Activated CD4-positive, alpha-beta T cell treated with anti-CD3 and anti-CD28 coated beads, Interleukin-2, amount 50 U/mL, for 24 hours (primary cell): ENCODE measurements around the gene BICC1.

ENCODE experiments used
- DNase-seq, 2 donors: peaks; one replicate each; pipeline ENCODE4 v3.0.0-alpha.2; 2020; ENCODE audit warnings: low read depth in 1 of 2, low spot score in 1 of 2

BICC1 gene

DNA sequence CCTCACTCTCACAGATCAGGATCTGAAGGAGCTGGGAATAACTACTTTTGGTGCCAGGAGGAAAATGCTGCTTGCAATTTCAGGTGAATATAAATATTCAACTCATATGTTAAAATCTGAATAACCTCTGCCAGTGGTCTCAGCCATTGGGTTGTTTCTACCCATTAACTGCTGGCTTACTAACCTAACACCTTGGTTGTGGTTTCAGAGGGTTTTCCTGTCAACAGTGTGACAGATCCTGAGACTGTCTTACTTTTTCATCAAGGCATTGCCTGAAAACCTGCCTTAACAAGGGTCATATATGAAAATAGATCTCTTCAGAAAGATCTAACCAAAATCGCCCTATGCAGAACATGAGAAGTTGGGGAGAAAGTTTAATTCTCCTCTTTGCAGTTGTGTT is 307.7 kb downstream of the BICC1 start:
- no peak for DNase-seq

DNA sequence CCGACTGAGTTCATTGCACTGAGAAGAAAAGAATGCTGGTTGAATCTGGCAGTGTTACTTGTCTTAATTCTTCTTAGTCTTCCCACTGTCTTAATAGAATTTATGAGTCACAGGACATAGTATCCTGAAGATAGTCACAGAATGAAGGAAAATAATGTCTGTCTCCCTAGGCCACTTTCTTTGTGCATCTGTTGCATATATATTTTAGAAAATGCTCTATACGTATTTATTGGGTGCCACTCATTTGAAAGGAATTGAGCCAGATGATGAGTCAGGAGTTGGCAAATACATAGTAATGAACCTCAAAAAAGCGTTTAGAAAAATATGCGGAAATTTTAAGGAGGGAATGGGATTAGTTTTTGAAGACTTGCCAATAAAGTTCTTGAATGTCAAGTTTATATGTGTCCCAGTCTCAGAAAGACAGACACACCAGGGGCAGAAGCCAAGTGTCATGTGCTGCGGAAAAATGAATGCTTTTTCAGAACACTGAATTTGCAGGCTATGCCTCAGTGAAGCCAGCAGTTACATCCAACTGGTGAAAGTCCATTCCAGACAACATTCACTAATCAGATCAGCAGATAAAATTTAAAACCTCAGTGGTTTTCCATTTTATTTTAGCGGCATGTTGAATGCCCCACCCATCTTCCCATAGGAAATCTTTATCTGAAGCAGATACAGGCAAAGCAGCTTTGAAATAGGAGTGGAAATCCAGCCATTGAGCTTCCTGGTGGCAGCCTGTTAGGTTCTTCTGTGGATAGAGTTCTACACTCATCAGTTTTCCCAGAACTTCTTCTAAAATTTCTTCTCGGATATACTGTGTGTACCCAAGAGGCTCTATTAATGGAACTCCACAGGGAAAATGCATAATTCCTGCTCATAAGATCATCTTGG is 308.4 kb downstream of the BICC1 start:
- no peak for DNase-seq

DNA sequence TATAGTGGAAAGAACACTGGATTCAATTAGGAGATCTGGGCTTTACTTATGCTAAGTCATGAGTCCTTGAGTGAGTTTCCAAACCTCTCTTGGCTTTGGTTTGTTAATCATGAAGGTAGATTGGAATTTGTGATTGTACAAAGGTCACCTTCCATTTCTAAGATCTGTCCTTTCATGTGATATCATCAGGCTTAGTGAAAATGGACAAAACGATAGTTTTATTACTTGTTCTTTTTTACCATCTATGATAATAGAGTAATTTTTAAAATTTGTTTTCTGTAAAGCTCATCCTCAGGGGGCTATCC is 309.0 kb downstream of the BICC1 start:
- no peak for DNase-seq

DNA sequence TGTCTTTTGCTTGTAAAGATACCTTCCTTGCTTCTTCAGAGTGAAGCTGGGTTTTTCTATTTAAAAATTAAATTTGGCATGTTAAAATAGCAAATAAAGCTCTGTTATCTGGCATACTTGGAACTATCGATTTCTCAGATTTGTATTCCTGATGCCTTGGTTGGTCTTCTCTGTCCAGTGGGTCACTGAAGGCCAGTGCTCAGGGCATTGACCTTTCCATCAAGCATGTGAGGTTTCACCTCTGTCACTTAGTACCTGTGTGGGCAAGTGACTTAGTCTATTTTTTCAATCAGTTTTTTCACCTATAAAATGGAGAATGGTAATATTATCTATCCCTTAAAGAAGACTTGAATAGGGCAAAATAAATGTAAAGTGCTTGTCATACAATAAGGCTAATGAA is 311.3 kb downstream of the BICC1 start:
- DNase-seq = no peak

DNA sequence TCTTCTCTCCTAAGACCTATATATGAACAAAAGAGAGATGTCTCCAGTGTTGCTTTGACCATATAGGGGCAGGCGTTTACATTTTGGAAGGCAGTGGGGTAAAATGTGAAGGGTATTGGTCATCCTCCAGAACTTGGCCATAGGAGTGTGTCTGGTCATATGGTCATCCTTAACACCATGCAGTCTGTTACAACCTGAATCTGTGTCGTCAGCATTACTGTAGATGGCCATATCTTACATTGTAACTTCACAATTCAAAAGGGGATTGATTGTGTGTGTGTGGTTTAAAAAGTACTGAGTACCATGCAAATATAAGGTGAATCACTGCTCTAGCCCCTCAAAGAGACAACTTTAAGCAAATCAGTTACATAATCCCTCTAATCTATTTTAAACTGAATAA is 311.7 kb downstream of the BICC1 start:
- DNase-seq = no peak

DNA sequence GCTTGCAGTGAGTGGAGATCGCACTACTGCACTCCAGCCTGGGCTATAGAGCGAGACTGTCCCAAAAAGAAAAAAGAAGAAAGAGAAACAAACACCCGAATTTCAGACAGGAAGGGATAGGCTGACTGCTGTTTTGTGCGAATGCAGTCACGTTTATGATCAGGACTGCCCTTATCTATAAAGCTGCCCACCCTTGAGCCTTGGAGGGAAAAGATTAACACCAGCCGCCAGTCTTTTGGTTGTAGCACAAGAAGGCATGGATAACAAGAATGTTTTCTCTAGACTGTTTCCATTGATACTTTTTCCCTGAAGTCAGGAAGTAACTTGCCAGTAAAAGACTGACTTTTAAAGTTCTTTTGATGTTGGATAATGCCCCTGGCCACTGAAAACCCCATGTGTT is 314.0 kb downstream of the BICC1 start:
- no peak for DNase-seq

DNA sequence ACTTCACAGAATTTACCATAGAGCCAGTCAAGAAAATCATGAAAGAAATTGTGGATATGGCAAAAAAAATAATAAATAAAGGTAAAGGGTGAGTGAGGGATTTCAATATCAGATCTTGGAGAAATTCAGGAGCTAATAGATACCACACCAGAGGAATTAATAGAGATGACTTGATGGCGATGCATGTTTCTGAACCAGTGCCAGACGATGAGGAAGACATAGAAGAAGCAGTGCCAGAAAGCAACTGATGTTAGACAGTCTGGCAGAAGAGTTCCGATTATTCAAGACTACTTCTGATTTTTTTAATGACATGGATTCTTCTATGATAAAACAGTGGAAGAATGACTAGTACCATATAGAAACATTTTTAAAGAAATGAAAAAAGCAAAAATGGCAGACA is 314.7 kb downstream of the BICC1 start:
- no peak for DNase-seq

DNA sequence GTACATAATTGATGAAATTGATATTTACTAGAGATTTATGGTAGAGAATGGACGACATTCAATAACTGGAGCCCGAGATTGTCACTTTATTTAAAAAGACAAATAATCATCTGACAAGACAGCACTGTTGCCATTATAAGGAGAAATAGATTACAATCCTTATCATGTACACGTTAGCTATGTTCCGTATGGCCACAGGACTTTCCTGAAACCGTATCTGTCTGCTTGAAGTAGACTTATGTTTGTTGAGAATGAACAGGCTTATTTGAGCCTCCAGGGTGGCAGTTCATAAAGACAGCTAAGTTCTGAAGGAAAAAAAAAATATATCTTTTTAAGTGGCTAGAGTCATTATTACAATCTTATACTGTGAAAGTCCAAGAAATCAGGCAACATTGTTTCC is 317.2 kb downstream of the BICC1 start:
- DNase-seq = no peak

DNA sequence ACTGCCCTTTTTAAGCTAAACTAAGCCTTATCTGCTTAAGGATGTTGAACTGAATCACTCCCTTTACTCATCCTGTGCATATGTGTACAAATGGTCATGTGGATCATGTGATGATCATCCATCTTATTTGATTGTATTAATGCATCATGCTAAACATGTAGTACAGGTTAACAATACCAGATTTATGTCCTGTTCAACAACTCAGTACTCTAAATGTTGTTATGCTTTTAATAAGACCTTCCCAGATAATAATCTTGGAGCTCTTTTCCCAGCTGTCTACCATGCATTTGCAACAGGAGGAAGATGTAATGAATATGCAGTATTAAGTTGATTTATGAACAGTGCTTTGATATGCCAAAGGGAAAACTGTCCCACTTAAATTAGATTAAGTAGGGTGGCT is 318.0 kb downstream of the BICC1 start:
- no peak for DNase-seq

DNA sequence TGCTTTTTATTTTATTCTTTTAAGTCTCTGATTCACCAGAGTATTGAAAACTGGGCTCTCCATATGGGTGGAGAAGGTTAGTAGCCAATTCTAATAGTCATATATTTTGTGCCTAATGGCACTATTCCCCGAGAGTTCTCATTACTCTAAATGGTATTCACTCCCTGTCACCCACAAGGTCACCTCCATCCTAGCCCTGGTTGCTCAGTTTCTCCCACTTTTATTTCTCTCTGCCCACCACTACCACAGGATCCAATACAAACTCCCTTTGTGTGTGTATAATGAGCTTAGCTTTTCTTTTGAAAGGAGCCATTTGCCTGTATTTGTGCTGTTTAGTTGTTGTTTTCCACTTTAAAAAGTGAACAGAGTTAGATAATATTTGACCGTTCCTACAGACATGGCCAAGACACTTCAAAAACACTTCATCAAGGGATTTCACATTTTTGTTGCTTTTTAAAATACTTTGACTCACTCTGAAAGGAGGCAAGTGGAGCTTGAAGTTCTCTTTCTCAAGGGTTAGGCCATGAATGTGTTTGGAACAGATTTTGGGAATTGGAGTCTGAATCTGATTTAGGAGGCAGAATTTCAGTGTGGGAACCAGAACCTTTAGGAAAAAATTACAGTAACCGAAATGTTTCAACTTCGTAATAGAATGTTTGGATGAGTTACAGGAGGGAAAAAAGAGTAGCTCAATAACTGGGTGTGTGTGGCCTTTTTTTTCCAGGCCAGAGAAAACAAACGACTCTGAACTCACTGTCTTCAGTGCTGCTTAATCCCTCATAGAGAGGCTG is 321.3 kb downstream of the BICC1 start:
- no peak for DNase-seq

DNA sequence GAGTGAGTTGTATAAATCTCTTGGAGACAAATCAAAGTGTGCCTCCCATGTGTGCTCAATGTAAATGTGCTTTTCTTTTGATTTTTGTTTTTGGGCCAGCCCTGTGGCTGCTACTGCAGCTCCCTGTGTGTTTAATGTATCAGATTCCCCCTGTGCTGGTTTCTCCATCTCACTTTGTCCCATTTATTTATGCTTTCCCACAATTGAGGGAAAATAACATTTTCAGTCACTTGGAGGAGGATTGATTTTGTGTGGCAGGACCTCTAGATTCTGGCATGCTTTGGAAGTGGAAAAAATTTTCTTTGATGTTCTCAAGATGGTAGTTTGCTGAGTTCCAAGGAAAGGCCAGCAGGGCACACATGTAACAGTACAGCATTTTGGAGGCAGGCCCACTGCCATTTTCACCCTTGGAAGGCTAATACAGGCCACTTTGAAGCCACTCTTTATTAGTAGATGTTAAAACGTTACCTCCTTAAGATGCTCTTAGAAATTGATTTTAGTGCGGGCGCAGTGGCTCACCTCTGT is 323.6 kb downstream of the BICC1 start:
- no peak for DNase-seq

DNA sequence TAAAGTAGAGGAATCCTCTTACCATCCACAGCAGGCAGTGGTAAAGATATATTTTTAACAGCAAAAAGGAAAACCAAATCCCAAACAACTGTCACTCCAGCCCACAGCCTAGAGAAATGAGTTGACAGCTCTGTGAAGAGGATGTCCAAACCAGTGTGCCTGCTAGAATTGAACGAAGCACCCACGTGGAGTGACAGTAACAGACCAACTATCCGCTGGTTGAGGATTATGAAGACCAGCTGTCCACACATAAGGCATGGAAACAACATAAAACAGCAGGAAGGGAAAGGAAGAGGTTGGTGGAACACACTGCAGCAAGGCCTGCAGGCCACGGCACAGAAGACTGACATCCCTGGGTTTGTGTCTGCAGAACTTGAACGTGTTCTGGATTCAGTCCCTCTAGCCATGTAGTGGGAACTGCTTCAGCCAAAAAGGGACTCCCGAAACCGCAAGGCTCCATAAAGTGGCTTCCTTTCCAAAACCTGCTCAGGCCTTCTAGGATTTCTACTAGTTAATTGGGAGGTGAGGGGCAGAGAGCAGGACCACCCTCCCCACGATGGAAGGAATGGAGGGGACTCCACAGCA is 324.4 kb downstream of the BICC1 start:
- DNase-seq = no peak

DNA sequence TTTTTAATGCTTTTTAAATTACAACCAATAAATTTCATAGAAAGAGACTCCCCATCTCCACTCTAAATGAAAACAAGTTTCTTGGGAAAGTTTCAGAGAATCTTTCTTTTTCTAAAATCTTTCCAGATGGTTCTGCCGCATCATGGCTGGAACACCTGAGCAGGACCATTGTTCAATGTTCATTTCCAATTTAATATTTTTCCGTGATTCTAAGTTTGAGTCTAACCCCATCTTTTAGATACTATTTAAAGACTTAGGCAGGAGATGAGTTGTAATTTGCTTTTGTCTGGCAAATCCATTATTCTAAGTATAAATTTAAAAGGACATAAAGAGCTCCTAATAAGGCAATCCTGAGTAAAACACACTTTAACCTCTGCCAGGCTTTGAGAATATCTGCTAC is 325.2 kb downstream of the BICC1 start:
- DNase-seq = no peak

DNA sequence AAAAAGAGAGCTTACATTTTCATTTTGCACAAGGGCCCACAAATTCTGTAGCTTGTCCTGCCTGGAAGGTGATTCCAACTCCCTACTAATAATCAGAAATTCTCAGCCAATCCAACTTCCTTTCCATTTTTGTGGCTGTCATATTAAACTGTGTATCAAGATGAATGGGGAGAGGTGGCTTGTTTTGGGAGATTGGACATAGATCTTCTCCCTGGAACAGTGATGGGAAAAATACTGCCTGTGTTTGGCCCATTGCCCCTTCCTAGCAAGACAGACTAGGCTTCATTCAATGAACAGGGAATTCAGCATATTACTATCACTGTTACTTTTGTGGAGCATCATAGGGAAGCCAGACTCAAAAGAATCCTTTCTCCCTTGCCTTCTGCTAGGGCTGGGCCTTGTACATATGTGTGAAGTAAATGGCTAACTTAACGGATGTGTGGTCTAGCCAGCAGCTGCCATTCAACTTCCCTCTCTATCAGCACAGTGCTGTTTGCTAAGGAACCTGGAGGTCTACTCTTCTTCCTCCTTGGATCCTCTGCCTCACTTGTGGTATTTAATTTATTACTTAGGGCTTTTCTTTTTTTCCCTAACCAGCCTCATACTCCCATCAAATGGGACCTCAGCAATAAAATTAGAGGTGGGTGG is 326.0 kb downstream of the BICC1 start:
- DNase-seq = no peak

DNA sequence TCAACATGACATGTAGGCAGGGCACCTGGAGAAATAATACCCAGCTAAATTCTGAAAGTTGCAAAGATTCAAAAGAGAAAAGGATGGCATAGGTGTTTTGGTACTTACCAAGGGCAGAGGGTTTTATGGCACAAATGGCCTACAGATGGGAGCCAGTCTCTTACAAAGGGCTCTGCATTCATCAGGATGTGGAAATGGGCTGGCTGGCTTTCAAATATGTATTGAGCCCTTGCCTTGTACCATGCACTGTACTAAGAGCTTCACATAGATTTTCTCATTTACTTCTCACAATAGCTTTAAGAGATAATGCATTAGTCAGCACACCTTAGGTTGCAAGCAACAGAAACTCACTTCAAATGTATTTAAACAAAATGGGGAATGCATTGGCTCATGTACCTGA is 327.1 kb downstream of the BICC1 start:
- no peak for DNase-seq

DNA sequence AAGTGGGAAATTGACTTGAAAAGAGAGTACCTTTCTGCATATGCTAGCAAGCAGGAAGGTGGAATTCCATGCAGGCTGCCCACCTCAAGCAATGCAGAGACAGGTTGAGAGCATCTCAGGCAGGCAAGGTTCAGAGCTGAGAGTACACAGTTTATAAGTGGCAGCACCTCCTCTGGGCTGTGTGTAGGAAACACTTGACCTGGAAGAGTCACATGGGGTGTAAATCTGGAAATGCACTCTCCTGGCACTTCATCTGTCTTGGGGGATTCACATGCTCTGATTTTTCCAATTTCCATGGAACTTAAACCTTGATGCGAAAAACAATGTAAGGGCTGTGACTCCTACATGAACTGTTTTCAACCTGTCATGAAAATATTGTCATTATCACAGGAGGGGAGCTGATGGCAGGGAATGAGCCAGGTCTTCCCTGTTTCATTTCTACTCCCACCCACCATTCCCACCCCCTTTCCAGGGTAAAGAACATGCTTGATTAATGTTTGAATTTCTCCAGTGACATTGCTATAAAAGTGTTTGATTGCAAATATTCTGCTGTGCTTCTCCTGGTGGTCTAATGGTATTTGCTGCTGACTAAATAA is 328.3 kb downstream of the BICC1 start:
- DNase-seq = no peak

DNA sequence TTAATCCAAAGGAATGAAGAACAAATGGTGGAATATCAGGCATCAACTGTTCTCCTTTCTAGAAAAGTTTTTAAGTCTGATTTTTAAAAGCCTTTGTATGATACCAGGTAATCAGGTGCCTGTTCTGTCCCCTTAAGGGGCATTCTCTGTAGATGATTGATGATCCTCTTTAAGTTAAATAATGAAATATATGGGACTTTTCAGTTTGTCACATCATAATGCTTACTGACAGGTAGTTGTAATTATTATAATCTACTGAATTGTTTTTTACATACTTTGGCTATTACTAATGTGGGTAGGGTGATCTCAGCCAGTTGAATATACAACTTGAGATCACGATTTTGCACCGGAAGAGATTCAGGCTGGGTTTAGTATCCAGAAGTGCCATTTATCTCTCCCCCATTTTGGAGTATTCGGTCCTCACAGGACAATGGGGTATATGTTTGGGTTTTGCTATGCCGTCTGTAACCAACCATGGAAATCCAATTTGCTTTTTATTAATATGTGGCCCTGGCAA is 330.2 kb downstream of the BICC1 start:
- DNase-seq = no peak

DNA sequence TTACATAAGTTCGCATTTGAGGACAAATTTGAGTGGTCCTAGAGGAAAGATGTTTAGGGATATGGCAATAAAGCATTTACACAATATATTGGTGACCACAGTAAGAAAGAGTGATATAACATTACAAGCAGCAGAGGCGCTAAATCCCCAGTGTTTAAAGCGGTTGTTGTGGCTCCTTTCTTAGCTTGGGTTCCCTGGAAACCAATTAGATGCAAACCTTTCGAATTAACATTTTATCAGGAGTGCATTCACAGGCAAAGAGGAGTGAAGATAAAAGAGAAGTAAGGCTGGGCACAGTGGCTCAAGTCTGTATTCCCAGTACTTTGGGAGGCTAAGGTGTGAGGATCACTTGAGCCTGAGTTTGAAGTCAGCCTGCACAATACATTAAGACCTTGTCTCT is 331.1 kb downstream of the BICC1 start:
- DNase-seq = no peak

DNA sequence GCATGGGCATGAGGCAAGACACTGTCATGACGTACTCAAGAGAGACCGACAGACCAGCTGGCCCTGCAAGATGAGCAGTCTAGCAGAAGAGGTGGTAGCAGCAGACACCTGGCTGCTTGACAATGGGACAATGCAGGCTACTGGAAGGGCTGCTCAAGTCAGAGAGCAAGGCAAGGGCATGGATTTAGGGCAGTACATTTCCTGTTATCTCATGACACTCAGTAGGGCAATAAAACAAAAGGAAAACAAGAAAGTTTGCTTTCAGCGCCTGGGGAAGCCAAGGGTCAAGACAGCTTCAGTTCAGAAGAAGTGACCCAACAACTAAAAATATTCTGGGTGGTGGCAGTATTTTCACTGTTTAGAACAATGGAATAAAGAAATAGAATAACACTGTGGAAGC is 332.0 kb downstream of the BICC1 start:
- DNase-seq = no peak

DNA sequence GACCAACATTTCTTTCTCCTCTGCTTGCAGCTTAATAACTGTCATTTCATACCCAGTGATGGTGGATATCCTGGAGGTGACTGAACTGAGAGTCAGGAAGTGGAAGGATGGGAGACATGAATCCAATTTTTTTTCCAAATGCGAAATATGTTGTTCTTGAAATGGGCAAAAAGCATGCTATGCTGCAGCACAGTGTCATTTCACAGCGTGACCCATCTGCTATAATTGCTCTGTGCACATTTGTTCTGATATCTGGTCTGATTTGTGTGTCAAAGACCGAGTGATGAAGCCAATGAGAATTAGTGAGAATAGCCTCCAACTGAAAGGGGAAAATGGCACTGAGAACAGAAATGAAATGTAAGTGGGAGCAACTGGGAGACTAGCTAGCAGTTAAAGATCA is 334.2 kb downstream of the BICC1 start:
- no peak for DNase-seq

DNA sequence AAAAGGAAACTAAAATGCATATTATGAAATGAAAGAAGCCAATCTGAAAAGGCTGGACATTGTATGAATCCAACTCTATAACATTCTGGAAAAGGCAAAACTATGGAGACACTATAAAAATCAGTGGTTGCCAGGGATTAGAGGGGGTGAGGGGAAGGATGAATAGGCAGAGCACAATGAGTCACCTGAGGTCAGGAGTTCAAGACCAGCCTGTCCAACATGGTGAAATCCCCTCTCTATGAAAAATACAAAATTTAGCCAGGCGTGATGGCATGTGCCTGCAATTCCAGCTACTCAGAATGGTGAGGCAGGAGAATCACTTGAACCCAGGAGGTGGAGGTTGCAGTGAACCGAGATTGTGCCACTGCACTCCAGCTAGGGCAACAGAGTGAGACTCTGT is 338.9 kb downstream of the BICC1 start:
- DNase-seq = no peak
